A673 (cell line): ENCODE data around the gene PTPN23. TPM values are rescaled to one million over a fixed set of nuclear protein-coding genes. Genes with fewer than 3 reads are reported as not detected.

ENCODE experiments used
- BruUV-seq: library from RNA; stranded (reverse); fragments of 400-500 nt; replicated peaks from 2 replicates; lab custom pipeline; 2021; lab: Mats Ljungman, UMichigan
- CTCF ChIA-PET: fragments of 300-600 bp; sonication (Branson Sonifier 250); formaldehyde crosslinking; loops from one replicate; lab custom pipeline; 2022; ENCODE audit warnings: antibody characterized with exemption; lab: Charles Lee
- POLR2A ChIA-PET: fragments of 300-600 bp; sonication (Branson Sonifier 250); formaldehyde crosslinking; loops from one replicate; lab custom pipeline; 2022; ENCODE audit warnings: antibody characterized with exemption; ENCODE audit not compliant: low non-redundant PET; lab: Charles Lee
- DNase-seq: peaks from one replicate; pipeline ENCODE4 v3.0.0-alpha.2; 2015; ENCODE audit warnings: low spot score
- H3K27ac ChIP-seq: fragments of 200-600 bp; sonication (generic); 2 replicates; pipeline ENCODE4 v1.5.1; 2016; ENCODE audit warnings: mixed run types, low read depth, mild to moderate bottlenecking, mixed read lengths, antibody characterized with exemption, low read length; ENCODE audit not compliant: poor library complexity, severe bottlenecking
- H3K27me3 ChIP-seq: fragments of 200-600 bp; sonication (generic); replicated peaks from 2 replicates; pipeline ENCODE4 v1.6.1; 2017; ENCODE audit warnings: mixed run types, low read depth, mild to moderate bottlenecking, mixed read lengths, antibody characterized with exemption, low read length; ENCODE audit not compliant: insufficient read depth, poor library complexity
- H3K36me3 ChIP-seq: fragments of 200-600 bp; sonication (generic); 2 replicates; pipeline ENCODE4 v1.6.1; 2016; ENCODE audit warnings: mixed run types, mild to moderate bottlenecking, mixed read lengths, antibody characterized with exemption, low read length; ENCODE audit not compliant: insufficient read depth, poor library complexity, severe bottlenecking
- H3K4me1 ChIP-seq: fragments of 200-600 bp; sonication (generic); 2 replicates; pipeline ENCODE4 v1.6.1; 2017; ENCODE audit warnings: mixed run types, mild to moderate bottlenecking, mixed read lengths, antibody characterized with exemption, low read length; ENCODE audit not compliant: insufficient read depth, poor library complexity, severe bottlenecking
- H3K4me3 ChIP-seq: fragments of 200-600 bp; sonication (generic); 2 replicates; pipeline ENCODE4 v1.5.1; 2016; ENCODE audit warnings: low read depth, mixed run types, mild to moderate bottlenecking, mixed read lengths, low read length; ENCODE audit not compliant: poor library complexity, severe bottlenecking
- H3K9me3 ChIP-seq: fragments of 200-600 bp; sonication (generic); 2 replicates; pipeline ENCODE4 v1.6.1; 2016; ENCODE audit warnings: mixed run types, low read depth, mild to moderate bottlenecking, mixed read lengths, antibody characterized with exemption, low read length; ENCODE audit not compliant: poor library complexity, severe bottlenecking
- CTCF ChIP-seq: fragments of 300-800, 200-600 bp; sonication (generic); conservative IDR thresholded peaks from 2 replicates; pipeline ENCODE4 v1.5.1; 2017; ENCODE audit warnings: low read depth, mild to moderate bottlenecking, antibody characterized with exemption, low read length, moderate library complexity, mixed read lengths
- EZH2 ChIP-seq: fragments of 200-600 bp; sonication (generic); IDR thresholded peaks from 2 replicates; pipeline ENCODE4 v1.6.1; 2017; ENCODE audit warnings: borderline replicate concordance, low read depth, mild to moderate bottlenecking, mixed read lengths, antibody characterized with exemption, low read length; ENCODE audit not compliant: poor library complexity, severe bottlenecking
- intact Hi-C: fragments of 100-400 bp; cut with micrococcal nuclease; formaldehyde crosslinking; loops from one replicate; pipeline ENCODE4 v1.10.0; 2022; ENCODE audit not compliant: unreplicated experiment
- total RNA-seq: library from RNA; stranded (reverse); gene quantifications from 2 replicates; pipeline ENCODE4 v1.2.3, GENCODE V29; 2021

The PTPN23 gene
- total RNA-seq, 1 experiment from 2014 or later, result 24.0 TPM

GRCh38 chr3:47418167-47419082, 37.6 kb downstream of the PTPN23 start:
- CTCF ChIA-PET, result no interaction called here
- DNase-seq, result peak; percentile 7
- Histone ChIP-seq H3K9me3 (no peaks in the 10 kb centered on the region), H3K4me3 (no peak overlapping the region), H3K36me3 (peaks cover 8% of the 10 kb centered on the region), H3K4me1 (no peaks in the 10 kb centered on the region), H3K27me3 (no peaks in the 10 kb centered on the region), H3K27ac (no peak overlapping the region)
- no TSS peak for BruUV-seq
- intact Hi-C loops, result no loop called here
- TF ChIP-seq EZH2 (no peak), CTCF (no peak)
- POLR2A ChIA-PET, result no interaction called here

- Histone ChIP-seq H3K36me3 (peaks cover 3% of the 10 kb centered on the region), H3K27ac (no peak overlapping the region), H3K9me3 (no peaks in the 10 kb centered on the region), H3K4me1 (no peaks in the 10 kb centered on the region), H3K27me3 (no peaks in the 10 kb centered on the region), H3K4me3 (no peak overlapping the region)
- no TSS peak for BruUV-seq
- no peak for DNase-seq
- TF ChIP-seq EZH2, result no peak
- no peak for TF ChIP-seq CTCF
- POLR2A ChIA-PET, result no interaction called here
- intact Hi-C loops, result loop anchor here (2.0 to 5.0 kb wide), 2 partner anchors 58 to 369 kb away; partner anchors contain the start of gene SCAP
- CTCF ChIA-PET, result no interaction called here
Measured at GRCh38 chr3:47419083-47420043, 38.5 kb downstream of the PTPN23 start.

- H3K36me3 ChIP-seq, result peaks cover 4% of the 10 kb centered on the region
- no peaks in the 10 kb centered on the region for H3K4me1 ChIP-seq
- no TSS peak for BruUV-seq
- no peak overlapping the region for H3K27ac ChIP-seq
- intact Hi-C loops, result loop anchor here (2.0 to 5.0 kb wide), 2 partner anchors 57 to 369 kb away; partner anchors contain the start of gene SCAP
- no peak overlapping the region for H3K4me3 ChIP-seq
- CTCF ChIA-PET, result no interaction called here
- POLR2A ChIA-PET, result no interaction called here
- no peak for DNase-seq
- no peaks in the 10 kb centered on the region for H3K27me3 ChIP-seq
- H3K9me3 ChIP-seq, result no peaks in the 10 kb centered on the region
- TF ChIP-seq EZH2, result no peak
- TF ChIP-seq CTCF, result no peak
Measured at GRCh38 chr3:47420044-47420430, 39.2 kb downstream of the PTPN23 start.
